DMS79 treated with DMSO at 0.1 percent for 48 hours (cell line): ENCODE results near the gene HMGB3.
"Not testable (repeated sequence)": the region's sequence is repeated elsewhere in the genome, so short reads cannot be mapped to it uniquely, and the experiment has no call there.

ENCODE experiments used
- DNase-seq: peaks from one replicate; lab custom pipeline; 2025; lab: John Stamatoyannopoulos, UW

The HMGB3 gene

GRCh38 chrX:150982788-150983520 lies at the start of gene HMGB3:
TSS of gene HMGB3 (plus strand) at chrX:150983335. CDS start at chrX:150985600, 2,265 bp downstream.
- peak; percentile 63 for DNase-seq

- DNase-seq: no peak
Observed at GRCh38 chrX:150933945-150934350, 49.2 kb upstream of the HMGB3 start.

GRCh38 chrX:150934453-150934852 lies 48.7 kb upstream of the HMGB3 start:
- peak; percentile 53 for DNase-seq

GRCh38 chrX:150935467-150935866 lies 47.7 kb upstream of the HMGB3 start:
- DNase-seq: peak; percentile 6

- no peak for DNase-seq
Observed at GRCh38 chrX:150936556-150936955, 46.6 kb upstream of the HMGB3 start.

- DNase-seq: peak; percentile 17
Observed at GRCh38 chrX:150940844-150941495, 42.2 kb upstream of the HMGB3 start.

- DNase-seq: no peak
Observed at GRCh38 chrX:150941580-150941979, 41.6 kb upstream of the HMGB3 start.

- DNase-seq: no peak
Observed at GRCh38 chrX:150942942-150943594, 40.1 kb upstream of the HMGB3 start.

GRCh38 chrX:150944233-150944632 lies 38.9 kb upstream of the HMGB3 start:
- DNase-seq: no peak

GRCh38 chrX:150954951-150955350 lies 28.2 kb upstream of the HMGB3 start:
- DNase-seq: no peak

- DNase-seq: no peak
Observed at GRCh38 chrX:150955590-150955989, 27.5 kb upstream of the HMGB3 start.

GRCh38 chrX:150958177-150958576 lies 25.0 kb upstream of the HMGB3 start:
- no peak for DNase-seq

- no peak for DNase-seq
Observed at GRCh38 chrX:150959557-150959956, 23.6 kb upstream of the HMGB3 start.

GRCh38 chrX:150961631-150962030 lies 21.5 kb upstream of the HMGB3 start:
- DNase-seq: no peak

GRCh38 chrX:150964416-150964815 lies 18.7 kb upstream of the HMGB3 start:
- not testable (repeated sequence) for DNase-seq

GRCh38 chrX:150966235-150966634 lies 16.9 kb upstream of the HMGB3 start:
- no peak for DNase-seq

- DNase-seq: no peak
Observed at GRCh38 chrX:150966742-150967141, 16.4 kb upstream of the HMGB3 start.

- DNase-seq: no peak
Observed at GRCh38 chrX:150967786-150968185, 15.3 kb upstream of the HMGB3 start.

- no peak for DNase-seq
Observed at GRCh38 chrX:150968862-150969720, 14.0 kb upstream of the HMGB3 start.

- no peak for DNase-seq
Observed at GRCh38 chrX:150972450-150972849, 10.7 kb upstream of the HMGB3 start.

GRCh38 chrX:150975655-150976390 lies 7.3 kb upstream of the HMGB3 start:
- no peak for DNase-seq
